Endodermal cell (in vitro differentiated cells): ENCODE measurements around the gene RTEL1. TPM values are rescaled to one million over a fixed set of nuclear protein-coding genes. Genes with fewer than 3 reads are reported as not detected.

ENCODE experiments used
- DNase-seq: peaks from one replicate; pipeline ENCODE4 v3.0.0-alpha.2; 2017
- H3K27ac ChIP-seq: 2 replicates; pipeline ENCODE4 v1.5.1; 2013; ENCODE audit warnings: mild to moderate bottlenecking, low read depth, low read length, moderate library complexity
- H3K27me3 ChIP-seq: 2 replicates; pipeline ENCODE4 v1.6.1; 2013; ENCODE audit warnings: mild to moderate bottlenecking, low read length, moderate library complexity; ENCODE audit not compliant: insufficient read depth, control insufficient read depth, poor library complexity, severe bottlenecking
- H3K36me3 ChIP-seq: 2 replicates; pipeline ENCODE4 v1.7.0; 2013; ENCODE audit warnings: mild to moderate bottlenecking, low read length, moderate library complexity; ENCODE audit not compliant: control insufficient read depth, insufficient read depth
- H3K4me1 ChIP-seq: one replicate; pipeline ENCODE4 v1.7.0; 2013; ENCODE audit warnings: low read length; ENCODE audit not compliant: control insufficient read depth, insufficient read depth
- H3K4me3 ChIP-seq: 2 replicates; pipeline ENCODE4 v1.5.1; 2013; ENCODE audit warnings: mild to moderate bottlenecking, low read length, moderate library complexity
- H3K9ac ChIP-seq: 2 replicates; pipeline ENCODE4 v1.6.1; 2013; ENCODE audit warnings: mild to moderate bottlenecking, low read length, moderate library complexity; ENCODE audit not compliant: poor library complexity, severe bottlenecking; ENCODE audit errors: extremely low read depth
- H3K9me3 ChIP-seq: 2 replicates; pipeline ENCODE4 v1.6.1; 2013; ENCODE audit warnings: mild to moderate bottlenecking, low read length, moderate library complexity; ENCODE audit not compliant: control insufficient read depth
- H3K27ac Mint-ChIP-seq: 2 replicates; pipeline ENCODE4 v1.8.0; 2020; ENCODE audit warnings: mixed read lengths
- H3K27me3 Mint-ChIP-seq: 2 replicates; pipeline ENCODE4 v1.8.0; 2021; ENCODE audit warnings: mild to moderate bottlenecking, mixed read lengths; ENCODE audit not compliant: insufficient read depth
- H3K36me3 Mint-ChIP-seq: 2 replicates; pipeline ENCODE4 v1.8.0; 2020; ENCODE audit warnings: low read depth, mixed read lengths
- H3K4me1 Mint-ChIP-seq: 2 replicates; pipeline ENCODE4 v1.8.0; 2020; ENCODE audit warnings: mixed read lengths
- H3K4me3 Mint-ChIP-seq: 2 replicates; pipeline ENCODE4 v1.8.0; 2020; ENCODE audit warnings: mild to moderate bottlenecking, moderate library complexity, mixed read lengths
- H3K9me3 Mint-ChIP-seq: 2 replicates; pipeline ENCODE4 v1.8.0; 2020; ENCODE audit warnings: mild to moderate bottlenecking, mixed read lengths
- CTCF ChIP-seq: fragments of 200-600 bp; sonication (generic); conservative IDR thresholded peaks from 2 replicates; pipeline ENCODE4 v1.5.0; 2021; ENCODE audit warnings: antibody characterized with exemption, mild to moderate bottlenecking
- WGBS, 2 experiments: methylation state at CpG; one replicate each; pipeline versions ENCODE4 v1.1.5 to v1.1.7; 2013; ENCODE audit warnings: missing lambda C conversion rate in 2 of 2, mixed read lengths in 1 of 2; ENCODE audit not compliant: insufficient coverage in 1 of 2, insufficient read length in 1 of 2; 5-methylcytosine and 5-hydroxymethylcytosine counted together
- total RNA-seq, 2 donors: library from RNA; stranded (reverse); fragmentation: NEBNext Ultra II Directional in 1 of 2; extraction: Animal tissue kit (Norgen Biotek cat#: 25700) in 1 of 2; gene quantifications; 2 replicates in 1 of 2; 3 replicates in 1 of 2; pipeline ENCODE4 v1.2.1, GENCODE V29; 2021

Gene RTEL1
- total RNA-seq, 2 donors from 2014 or later = 33.9 to 36.7 TPM

GRCh38 chr20:63681609-63682142, 23.6 kb downstream of the RTEL1 start:
- peaks cover 5% of the 10 kb centered on the region for H3K36me3 ChIP-seq
- DNase-seq = no peak
- H3K9ac ChIP-seq = no peak overlapping the region
- no peak overlapping the region for H3K4me3 ChIP-seq
- H3K27ac Mint-ChIP-seq = no peak overlapping the region
- no peaks in the 10 kb centered on the region for H3K4me1 ChIP-seq
- no peaks in the 10 kb centered on the region for H3K4me1 Mint-ChIP-seq
- no peaks in the 10 kb centered on the region for H3K9me3 ChIP-seq
- H3K27me3 ChIP-seq = no peaks in the 10 kb centered on the region
- H3K27me3 Mint-ChIP-seq = no peaks in the 10 kb centered on the region
- no peak overlapping the region for H3K4me3 Mint-ChIP-seq
- H3K27ac ChIP-seq = no peak overlapping the region
- TF ChIP-seq CTCF = no peak
- H3K36me3 Mint-ChIP-seq = peaks cover 9% of the 10 kb centered on the region
- H3K9me3 Mint-ChIP-seq = no peaks in the 10 kb centered on the region
- WGBS, 2 experiments = 93 to 98% methylated on average over 6 to 13 of the region's 13 CpGs

- H3K9me3 Mint-ChIP-seq = no peaks in the 10 kb centered on the region
- no peak for TF ChIP-seq CTCF
- peaks cover 5% of the 10 kb centered on the region for H3K36me3 ChIP-seq
- no peak overlapping the region for H3K27ac ChIP-seq
- H3K27me3 Mint-ChIP-seq = no peaks in the 10 kb centered on the region
- no peak overlapping the region for H3K27ac Mint-ChIP-seq
- 90 to 91% methylated on average over 16 to 22 of the region's 22 CpGs for WGBS, 2 experiments
- no peaks in the 10 kb centered on the region for H3K4me1 Mint-ChIP-seq
- DNase-seq = no peak
- H3K9ac ChIP-seq = no peak overlapping the region
- no peak overlapping the region for H3K4me3 Mint-ChIP-seq
- peaks cover 4% of the 10 kb centered on the region for H3K36me3 Mint-ChIP-seq
- no peaks in the 10 kb centered on the region for H3K27me3 ChIP-seq
- H3K4me3 ChIP-seq = no peak overlapping the region
- H3K4me1 ChIP-seq = no peaks in the 10 kb centered on the region
- no peaks in the 10 kb centered on the region for H3K9me3 ChIP-seq
Measured at GRCh38 chr20:63682384-63683139, 24.4 kb downstream of the RTEL1 start.

GRCh38 chr20:63685269-63686026, 27.3 kb downstream of the RTEL1 start:
- WGBS, 2 experiments = 88 to 92% methylated on average over 10 to 21 of the region's 21 CpGs
- no peak overlapping the region for H3K27ac ChIP-seq
- Mint-ChIP-seq H3K4me1 (no peaks in the 10 kb centered on the region), H3K9me3 (no peaks in the 10 kb centered on the region), H3K27me3 (no peaks in the 10 kb centered on the region), H3K27ac (no peak overlapping the region), H3K36me3 (no peaks in the 10 kb centered on the region), H3K4me3 (no peak overlapping the region)
- DNase-seq = no peak
- H3K9me3 ChIP-seq = no peaks in the 10 kb centered on the region
- H3K36me3 ChIP-seq = no peaks in the 10 kb centered on the region
- TF ChIP-seq CTCF = no peak
- no peaks in the 10 kb centered on the region for H3K27me3 ChIP-seq
- H3K4me3 ChIP-seq = no peak overlapping the region
- H3K9ac ChIP-seq = no peak overlapping the region
- no peaks in the 10 kb centered on the region for H3K4me1 ChIP-seq
